Activated CD4-positive, alpha-beta T cell treated with anti-CD3 and anti-CD28 coated beads for 36 hours (primary cell): ENCODE data around the gene LRRC4. TPM values are rescaled to one million over a fixed set of nuclear protein-coding genes. Genes with fewer than 3 reads are reported as not detected.

Source experiments
- ATAC-seq: fragments of 200-7000 bp; cut with Tn5 transposase; one replicate; pipeline ENCODE4 v1.10.0; 2021; ENCODE audit warnings: mild to moderate bottlenecking, moderate library complexity
- CTCF ChIA-PET: fragments of 350-600 bp; sonication (Branson Sonifier 250); formaldehyde crosslinking; loops from one replicate; lab custom pipeline; 2021; ENCODE audit warnings: antibody characterized with exemption; lab: Charles Lee
- POLR2A ChIA-PET: fragments of 350-600 bp; sonication (Branson Sonifier 250); formaldehyde crosslinking; loops from one replicate; lab custom pipeline; 2021; ENCODE audit warnings: antibody characterized with exemption, inconsistent platforms; lab: Charles Lee
- DNase-seq: peaks from one replicate; pipeline ENCODE4 v3.0.0-alpha.2; 2020
- H3K27ac Mint-ChIP-seq: one replicate; pipeline ENCODE4 v1.8.0; 2021; ENCODE audit warnings: mixed read lengths
- H3K27me3 Mint-ChIP-seq: one replicate; pipeline ENCODE4 v1.8.0; 2021; ENCODE audit warnings: mixed read lengths
- H3K36me3 Mint-ChIP-seq: one replicate; pipeline ENCODE4 v1.8.0; 2021; ENCODE audit warnings: low read depth, mixed read lengths
- H3K4me1 Mint-ChIP-seq: one replicate; pipeline ENCODE4 v1.8.0; 2021; ENCODE audit warnings: mixed read lengths
- H3K4me3 Mint-ChIP-seq: one replicate; pipeline ENCODE4 v1.8.0; 2021; ENCODE audit warnings: mild to moderate bottlenecking, moderate library complexity, mixed read lengths
- H3K9me3 Mint-ChIP-seq: one replicate; pipeline ENCODE4 v1.8.0; 2021; ENCODE audit warnings: low read depth, mixed read lengths
- intact Hi-C, 2 experiments: fragments of 100-400 bp; cut with DNase I in 1 of 2; cut with micrococcal nuclease in 1 of 2; formaldehyde crosslinking; loops; one replicate each; pipeline versions ENCODE4 v1.14.2 to v1.15.1; 2022 to 2024; cut with DNase I, micrococcal nuclease
- total RNA-seq, 2 experiments: library from RNA; stranded (reverse); gene quantifications; one replicate each; pipeline ENCODE4 v1.2.3, GENCODE V29; 2021

The LRRC4 gene
- total RNA-seq, 2 experiments from 2014 or later = 0.37 to 0.50 TPM

DNA sequence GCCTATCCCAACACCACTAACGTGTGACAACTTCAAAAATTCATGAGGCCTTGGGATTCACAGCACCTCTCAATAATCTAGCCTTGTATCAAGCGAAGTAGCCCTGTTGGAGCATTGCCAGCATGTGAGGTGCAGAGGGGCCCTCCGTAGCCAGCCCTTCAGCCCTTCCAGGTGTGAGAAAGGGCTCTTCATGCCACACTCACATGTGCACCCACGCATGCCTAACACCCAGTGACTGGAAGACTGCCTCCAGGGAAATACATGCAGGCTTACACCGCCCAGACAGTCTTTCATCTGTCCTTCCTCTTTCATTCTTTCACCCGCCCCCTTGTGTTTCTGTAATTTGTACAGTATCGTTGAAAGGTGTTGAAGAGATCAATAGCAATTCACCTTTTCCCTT, 26.1 kb downstream of the LRRC4 start:
- ATAC-seq (no peak), DNase-seq (no peak)
- Mint-ChIP-seq H3K4me3 (no peak overlapping the region), H3K9me3 (no peaks in the 10 kb centered on the region), H3K27ac (no peak overlapping the region), H3K4me1 (peaks cover 25% of the 10 kb centered on the region), H3K36me3 (peaks cover 22% of the 10 kb centered on the region), H3K27me3 (no peaks in the 10 kb centered on the region)
- CTCF ChIA-PET = no interaction called here
- intact Hi-C loops = no loop called here
- POLR2A ChIA-PET = no interaction called here

DNA sequence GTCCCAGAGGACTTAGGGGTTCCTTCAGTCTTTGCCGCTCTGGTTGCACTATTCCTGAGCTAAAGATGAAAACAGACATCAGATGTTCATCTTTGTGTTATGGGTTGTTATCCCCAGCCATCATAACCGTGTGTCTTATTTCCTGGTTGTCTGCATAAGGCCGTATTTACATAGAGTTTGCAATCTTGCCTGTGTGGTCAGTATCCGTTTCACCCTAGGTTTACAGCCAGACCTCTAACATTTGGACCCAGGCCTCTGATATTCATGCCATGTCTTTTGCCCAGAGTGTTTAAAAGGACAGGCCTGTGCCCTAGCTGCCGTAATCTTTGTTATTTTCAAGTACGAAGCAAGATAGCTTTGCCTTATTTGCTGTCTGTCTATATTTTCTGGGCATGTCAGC, 26.6 kb downstream of the LRRC4 start:
- H3K4me1 Mint-ChIP-seq = peaks cover 24% of the 10 kb centered on the region
- ChIA-PET CTCF (interaction anchor here (1.1 kb wide), 1 partner anchor 17 kb away, joined by 3 read pairs; no protein-coding TSS in a partner anchor), POLR2A (no interaction called here)
- intact Hi-C loops = no loop called here
- ATAC-seq (no peak), DNase-seq (no peak)
- H3K27ac Mint-ChIP-seq = no peak overlapping the region
- no peak overlapping the region for H3K4me3 Mint-ChIP-seq
- peaks cover 21% of the 10 kb centered on the region for H3K36me3 Mint-ChIP-seq
- no peaks in the 10 kb centered on the region for H3K27me3 Mint-ChIP-seq
- H3K9me3 Mint-ChIP-seq = no peaks in the 10 kb centered on the region

DNA sequence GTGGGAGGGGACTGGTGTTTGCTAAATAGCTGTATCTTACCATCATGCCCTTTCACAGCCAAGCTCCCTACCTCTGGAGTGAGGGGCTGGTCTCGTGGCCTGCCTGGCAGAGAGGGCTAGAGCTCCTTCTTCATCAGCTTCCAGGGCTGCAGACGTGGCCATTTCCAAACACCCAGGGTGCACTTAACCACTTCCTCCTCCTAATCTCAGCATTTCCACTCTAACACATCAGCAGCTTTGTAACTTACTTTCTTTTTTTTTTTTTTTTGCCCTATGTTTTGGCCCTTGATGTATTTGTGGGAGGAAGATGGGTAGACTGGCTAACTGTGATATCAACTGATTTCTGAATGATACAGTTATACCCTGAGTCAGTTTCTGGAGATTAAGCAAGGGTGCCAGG, 27.4 kb downstream of the LRRC4 start:
- no peaks in the 10 kb centered on the region for H3K9me3 Mint-ChIP-seq

DNA sequence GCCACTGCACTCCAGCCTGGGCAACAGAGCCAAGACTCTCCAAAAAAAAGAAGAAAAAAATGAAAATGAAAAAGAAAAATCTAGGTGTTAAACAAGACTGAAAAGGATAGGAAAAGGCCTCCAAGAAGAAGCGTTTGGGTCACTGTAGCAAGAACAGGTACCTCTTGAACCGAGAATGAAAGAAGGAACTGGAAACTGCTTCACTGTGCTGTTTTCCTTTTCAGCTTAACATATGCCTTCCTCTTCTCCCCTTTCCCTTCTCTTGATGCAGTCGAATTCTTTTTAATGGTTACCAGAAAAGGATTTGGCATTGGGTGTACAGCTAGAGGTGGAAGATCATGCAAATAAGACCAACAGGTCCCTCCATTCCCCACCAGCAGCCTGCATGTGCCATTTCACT, 28.1 kb downstream of the LRRC4 start:
- Mint-ChIP-seq H3K9me3 (no peaks in the 10 kb centered on the region), H3K4me3 (no peak overlapping the region), H3K27me3 (no peaks in the 10 kb centered on the region), H3K36me3 (peaks cover 29% of the 10 kb centered on the region), H3K4me1 (peaks cover 24% of the 10 kb centered on the region), H3K27ac (no peak overlapping the region)
- intact Hi-C loops = no loop called here
- no peak for ATAC-seq
- ChIA-PET POLR2A (no interaction called here), CTCF (no interaction called here)
- DNase-seq = no peak

More for the DNA sequence above, 27.4 kb downstream of the LRRC4 start:
- intact Hi-C loops = no loop called here
- Mint-ChIP-seq H3K36me3 (peaks cover 26% of the 10 kb centered on the region), H3K27ac (no peak overlapping the region), H3K4me3 (no peak overlapping the region), H3K27me3 (no peaks in the 10 kb centered on the region), H3K4me1 (peaks cover 24% of the 10 kb centered on the region)
- no peak for DNase-seq
- ATAC-seq = peak; percentile 63
- ChIA-PET CTCF (interaction anchor here (1.1 kb wide), 1 partner anchor 18 kb away, joined by 3 read pairs; no protein-coding TSS in a partner anchor), POLR2A (no interaction called here)

DNA sequence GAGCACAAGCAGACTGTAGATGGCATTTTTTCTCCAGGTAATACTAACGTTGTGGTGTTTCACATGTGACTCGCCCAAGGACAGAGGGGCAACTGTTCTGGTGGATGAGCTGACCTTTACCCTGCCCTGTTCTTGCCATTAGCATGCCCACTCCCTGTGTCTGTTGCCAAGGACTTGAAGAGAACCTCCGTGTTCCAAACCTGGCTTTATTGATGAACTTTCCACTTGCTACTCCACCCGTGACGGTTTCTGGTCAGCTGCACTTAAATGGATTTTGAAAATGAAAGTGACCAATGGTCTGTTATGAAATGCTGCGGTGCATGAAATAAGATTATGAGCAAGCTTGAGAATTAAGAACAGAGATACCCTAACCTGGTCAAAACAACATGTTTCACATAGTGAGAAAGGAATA, 30.4 kb downstream of the LRRC4 start:
- POLR2A ChIA-PET = no interaction called here
- no peak overlapping the region for H3K27ac Mint-ChIP-seq
- no peaks in the 10 kb centered on the region for H3K27me3 Mint-ChIP-seq
- peaks cover 24% of the 10 kb centered on the region for H3K4me1 Mint-ChIP-seq
- H3K9me3 Mint-ChIP-seq = no peaks in the 10 kb centered on the region
- CTCF ChIA-PET = interaction anchor here (1.2 kb wide), 1 partner anchor 13 kb away, joined by 4 read pairs; no protein-coding TSS in a partner anchor
- H3K36me3 Mint-ChIP-seq = peaks cover 25% of the 10 kb centered on the region
- ATAC-seq (no peak), DNase-seq (no peak)
- H3K4me3 Mint-ChIP-seq = no peak overlapping the region
- intact Hi-C loops = no loop called here

DNA sequence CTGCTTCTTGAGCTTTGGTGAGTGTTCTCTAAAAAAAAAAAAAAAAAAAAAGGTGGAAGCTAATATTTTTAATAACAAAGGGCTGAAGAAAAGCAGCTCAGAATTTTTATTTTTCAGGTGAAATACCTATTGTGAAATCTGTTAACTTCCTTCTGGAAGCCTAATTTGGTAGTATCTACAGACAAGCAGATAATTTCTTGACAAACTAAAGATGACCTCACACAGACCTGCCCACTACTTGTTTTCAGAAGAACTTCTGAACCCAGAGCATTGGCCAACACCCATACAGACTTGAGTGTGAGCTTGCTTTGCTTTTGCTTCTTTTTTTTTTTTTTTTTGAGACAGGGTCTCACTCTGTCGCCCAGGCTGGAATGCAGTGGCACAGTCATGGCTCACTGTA, 31.2 kb downstream of the LRRC4 start:
- Mint-ChIP-seq H3K4me1 (peaks cover 24% of the 10 kb centered on the region), H3K36me3 (peaks cover 28% of the 10 kb centered on the region), H3K9me3 (no peaks in the 10 kb centered on the region), H3K27me3 (no peaks in the 10 kb centered on the region), H3K27ac (no peak overlapping the region), H3K4me3 (no peak overlapping the region)
- intact Hi-C loops = no loop called here
- ATAC-seq (no peak), DNase-seq (no peak)
- ChIA-PET POLR2A (no interaction called here), CTCF (interaction anchor here (0.8 to 1.3 kb wide), 4 partner anchors 8 to 209 kb away, joined by 3 to 4 read pairs (median 4); no protein-coding TSS in a partner anchor)

DNA sequence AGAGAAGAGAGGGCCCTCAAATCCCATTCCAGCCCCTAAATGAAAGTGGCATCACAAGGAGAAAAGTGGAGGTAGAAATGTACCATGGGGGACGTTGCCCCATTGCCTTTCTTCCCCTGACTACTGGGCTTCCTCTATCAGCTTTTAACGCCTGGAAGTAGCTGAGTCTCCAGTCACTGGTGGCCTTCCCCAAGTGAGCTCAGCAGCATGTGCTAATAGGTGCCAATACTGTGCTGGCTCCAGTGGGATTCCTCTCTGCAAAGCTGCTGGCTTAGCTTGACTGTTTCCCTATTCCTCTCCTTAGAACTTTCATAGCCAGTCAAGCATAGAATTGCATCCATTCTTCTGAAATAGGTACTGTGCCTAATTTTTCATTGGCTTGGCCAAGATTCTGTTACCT, 32.6 kb downstream of the LRRC4 start:
- no peak overlapping the region for H3K4me3 Mint-ChIP-seq
- no peaks in the 10 kb centered on the region for H3K9me3 Mint-ChIP-seq
- H3K27me3 Mint-ChIP-seq = no peaks in the 10 kb centered on the region
- H3K4me1 Mint-ChIP-seq = peaks cover 19% of the 10 kb centered on the region
- H3K36me3 Mint-ChIP-seq = peaks cover 27% of the 10 kb centered on the region
- POLR2A ChIA-PET = no interaction called here
- ATAC-seq = no peak
- CTCF ChIA-PET = interaction anchor here (0.9 to 1.3 kb wide), 2 partner anchors 17 to 25 kb away, joined by 4 to 6 read pairs; no protein-coding TSS in a partner anchor
- no peak overlapping the region for H3K27ac Mint-ChIP-seq
- DNase-seq = no peak
- intact Hi-C loops = no loop called here

DNA sequence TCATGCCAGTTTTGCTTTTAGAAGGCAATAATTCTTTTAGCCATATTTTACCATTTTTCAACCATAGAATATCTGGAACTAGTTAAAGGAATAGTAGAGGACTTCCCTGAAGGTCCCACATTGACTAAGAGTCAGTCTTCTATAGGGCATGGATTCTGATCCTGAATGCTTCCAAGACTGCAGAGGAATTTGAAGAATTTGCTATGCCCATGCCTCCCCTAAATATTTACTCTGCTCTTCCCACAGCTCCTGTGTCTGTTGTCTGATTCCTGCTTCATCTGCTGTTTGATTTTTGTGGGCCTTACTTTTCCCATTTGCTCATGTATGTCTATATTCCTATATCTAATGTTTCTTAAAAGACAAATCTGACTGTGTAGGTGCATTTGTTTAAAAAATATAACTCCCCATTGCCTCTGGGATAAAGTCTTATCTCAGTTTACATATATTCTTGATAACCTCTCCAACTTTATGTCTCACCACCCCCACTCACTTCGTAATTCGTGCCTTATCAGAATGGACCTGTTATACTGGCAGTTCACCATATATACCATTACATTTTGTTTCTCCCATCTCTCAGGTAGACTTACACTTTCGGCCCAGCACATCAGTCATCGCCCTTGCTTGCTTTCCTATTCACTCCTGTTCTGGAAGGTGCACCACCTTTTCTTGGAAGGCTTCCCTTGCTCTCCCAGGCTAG, 33.9 kb downstream of the LRRC4 start:
- POLR2A ChIA-PET = no interaction called here
- H3K4me1 Mint-ChIP-seq = peaks cover 7% of the 10 kb centered on the region

DNA sequence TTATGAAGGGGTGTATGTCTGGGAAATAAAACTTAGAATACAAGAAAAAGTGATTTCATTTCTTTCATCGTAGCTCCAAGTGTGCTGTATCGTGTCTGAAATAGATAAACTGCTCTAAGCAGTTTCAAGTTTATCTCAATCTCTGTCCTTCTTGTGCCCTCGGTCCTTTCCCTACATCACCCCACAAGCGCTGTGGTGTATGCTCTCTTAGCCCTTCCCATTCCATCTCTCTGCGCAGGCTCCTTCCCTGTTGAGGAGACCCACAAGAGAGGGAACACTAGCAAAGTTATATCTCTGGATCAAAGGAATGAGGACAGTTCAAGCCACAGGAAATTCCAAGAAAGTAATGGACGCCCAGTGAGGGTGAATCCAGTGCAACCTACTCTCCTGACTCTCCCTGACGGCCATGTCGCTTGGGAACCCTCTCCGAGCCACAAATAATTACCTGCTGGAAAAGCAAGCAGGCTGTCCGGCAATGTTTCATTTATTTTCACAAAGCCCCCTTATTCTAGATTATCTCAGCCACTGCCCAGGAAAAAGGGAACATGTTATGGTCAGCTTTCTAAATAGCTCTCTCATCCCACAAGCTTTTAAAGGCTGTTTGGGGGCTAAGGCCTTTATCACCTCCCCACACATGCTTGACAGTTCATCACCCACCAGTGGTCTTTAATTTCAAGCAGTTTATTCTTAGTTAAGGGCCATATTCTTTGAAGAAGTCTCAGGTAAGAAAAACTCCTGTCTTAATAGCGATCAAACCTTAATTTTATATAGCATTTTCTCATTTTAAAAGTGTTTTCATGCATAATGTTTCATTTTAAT, 34.8 kb downstream of the LRRC4 start:
- H3K27me3 Mint-ChIP-seq = no peaks in the 10 kb centered on the region
- H3K4me1 Mint-ChIP-seq = peaks cover 5% of the 10 kb centered on the region
- no peaks in the 10 kb centered on the region for H3K9me3 Mint-ChIP-seq
- H3K4me3 Mint-ChIP-seq = no peak overlapping the region
- DNase-seq = no peak
- peaks cover 34% of the 10 kb centered on the region for H3K36me3 Mint-ChIP-seq
- intact Hi-C loops = no loop called here
- ChIA-PET CTCF (interaction anchor here (1.0 to 1.5 kb wide), 2 partner anchors 20 to 214 kb away, joined by 3 read pairs; no protein-coding TSS in a partner anchor), POLR2A (no interaction called here)
- no peak overlapping the region for H3K27ac Mint-ChIP-seq
- no peak for ATAC-seq

More for the DNA sequence above, 33.9 kb downstream of the LRRC4 start:
- Mint-ChIP-seq H3K4me3 (no peak overlapping the region), H3K36me3 (peaks cover 29% of the 10 kb centered on the region), H3K27me3 (no peaks in the 10 kb centered on the region), H3K9me3 (no peaks in the 10 kb centered on the region), H3K27ac (no peak overlapping the region)
- DNase-seq (no peak), ATAC-seq (no peak)
- intact Hi-C loops = no loop called here
- CTCF ChIA-PET = interaction anchor here (1.5 kb wide), 1 partner anchor 19 kb away, joined by 3 read pairs; no protein-coding TSS in a partner anchor

DNA sequence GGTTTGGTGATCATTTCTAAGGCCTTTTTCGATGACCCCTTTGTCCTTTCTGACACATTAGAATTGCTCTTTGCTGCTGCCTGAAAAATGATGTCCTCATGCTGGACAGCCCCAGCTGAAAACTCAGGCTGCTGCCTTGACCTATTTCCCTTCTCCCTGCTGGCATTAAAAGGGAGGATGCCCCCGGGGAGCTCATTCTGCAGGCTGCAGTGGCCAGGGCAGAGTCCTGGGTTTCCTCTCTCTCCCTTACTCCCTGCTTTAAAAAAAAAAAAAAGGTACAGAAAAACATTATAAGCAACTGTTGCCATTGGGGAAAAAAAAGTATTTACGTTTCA, 35.4 kb downstream of the LRRC4 start:
- ATAC-seq (no peak), DNase-seq (no peak)
- ChIA-PET POLR2A (no interaction called here), CTCF (interaction anchor here (1.0 kb wide), 1 partner anchor 214 kb away, joined by 3 read pairs; no protein-coding TSS in a partner anchor)
- Mint-ChIP-seq H3K9me3 (no peaks in the 10 kb centered on the region), H3K4me3 (no peak overlapping the region), H3K36me3 (peaks cover 38% of the 10 kb centered on the region), H3K27ac (no peak overlapping the region), H3K4me1 (peaks cover 2% of the 10 kb centered on the region), H3K27me3 (no peaks in the 10 kb centered on the region)
- intact Hi-C loops = no loop called here

DNA sequence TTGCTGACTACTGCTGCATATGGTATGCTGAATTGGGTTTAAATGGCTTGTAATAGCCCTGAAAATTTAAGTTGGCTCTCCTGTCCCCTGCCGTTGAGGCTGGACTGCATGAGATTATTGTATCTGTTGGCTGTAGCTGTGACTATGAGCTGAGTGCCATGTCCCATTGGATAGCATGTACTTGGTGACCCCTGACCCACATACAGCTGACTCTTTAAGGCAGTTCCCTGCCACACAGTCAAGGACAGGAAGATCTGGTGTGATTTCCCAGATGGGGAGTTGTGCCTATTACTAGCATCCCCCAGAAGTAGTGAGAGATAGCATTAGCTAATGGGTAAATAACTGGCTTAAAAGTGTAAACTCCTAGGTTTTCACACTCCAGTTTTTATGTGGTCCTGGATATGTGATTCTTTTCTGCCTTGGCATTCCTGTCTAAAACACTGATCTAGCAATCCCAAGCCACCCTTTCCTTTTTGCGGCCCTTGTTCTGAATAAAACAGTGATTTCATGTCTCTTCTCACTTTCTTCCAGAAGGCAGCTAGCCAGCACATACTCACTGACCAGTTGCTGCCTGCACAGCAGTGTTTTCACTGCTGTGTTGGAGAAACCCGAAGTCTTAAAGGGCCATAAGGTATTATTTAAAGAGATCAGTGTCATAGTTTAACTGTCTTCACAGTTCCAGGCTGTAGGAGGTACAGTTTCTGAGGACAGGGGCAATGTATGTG, 35.9 kb downstream of the LRRC4 start:
- CTCF ChIA-PET = interaction anchor here (1.0 kb wide), 1 partner anchor 215 kb away, joined by 3 read pairs; no protein-coding TSS in a partner anchor
- Mint-ChIP-seq H3K4me1 (no peaks in the 10 kb centered on the region), H3K4me3 (no peak overlapping the region), H3K36me3 (peaks cover 38% of the 10 kb centered on the region), H3K27ac (no peak overlapping the region), H3K9me3 (no peaks in the 10 kb centered on the region), H3K27me3 (no peaks in the 10 kb centered on the region)
- DNase-seq (no peak), ATAC-seq (no peak)
- intact Hi-C loops = no loop called here
- POLR2A ChIA-PET = no interaction called here
